ENCODE data around the gene NCKAP5. TPM values are rescaled to one million over a fixed set of nuclear protein-coding genes. Genes with fewer than 3 reads are reported as not detected.

The NCKAP5 gene
- total RNA-seq, 1 experiment from 2014 or later = 3.2 TPM

DNA sequence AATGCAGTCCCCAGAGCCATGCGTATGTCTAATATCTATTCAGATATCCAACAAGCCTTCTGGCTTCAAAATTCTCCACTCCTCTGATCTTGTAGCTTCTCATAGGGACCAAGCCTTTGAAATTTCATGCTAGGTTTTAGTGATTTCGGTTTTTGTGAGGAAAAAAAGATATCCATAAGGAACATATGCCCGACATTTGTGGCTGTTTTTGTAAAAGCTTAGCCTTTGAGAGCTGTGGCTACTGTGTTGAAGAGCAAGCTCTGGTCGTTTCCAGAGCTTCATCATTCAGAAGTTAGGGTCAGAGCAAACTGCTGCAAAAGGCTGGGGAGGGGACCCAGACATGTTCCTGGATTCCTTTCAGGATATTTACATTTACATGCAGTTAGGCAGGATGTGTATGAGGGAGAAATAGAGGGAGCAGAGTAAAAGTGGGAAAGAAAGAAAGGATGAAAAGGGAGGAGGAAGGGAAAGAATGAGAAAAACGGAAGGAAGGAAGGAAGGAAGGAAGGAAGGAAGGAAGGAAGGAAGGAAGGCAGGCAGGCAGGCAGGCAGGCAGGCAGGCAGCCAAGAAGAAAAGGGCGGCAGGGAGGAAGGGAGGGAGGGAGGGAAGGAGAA is 70.2 kb downstream of the NCKAP5 start:
- intact Hi-C loops (cut with micrococcal nuclease) = loop anchor here (10.0 kb wide), 1 partner anchor 347 kb away; no protein-coding TSS in a partner anchor
- Histone ChIP-seq H3K27me3 (ENCODE audit: low read length) (no peaks in the 10 kb centered on the region), H3K27ac (ENCODE audit: low read length) (no peak overlapping the region), H3F3A (ENCODE audit: low read length, unreplicated experiment) (no peaks in the 10 kb centered on the region), H3K4me1 (ENCODE audit: insufficient read depth, low read length) (peaks cover 15% of the 10 kb centered on the region; the same call in 1 of the 2 replicates), H3K79me2 (ENCODE audit: low read length) (no peaks in the 10 kb centered on the region), H3K9ac (ENCODE audit: low read length) (no peak overlapping the region), H3K4me2 (ENCODE audit: low read length) (no peak overlapping the region), H2AFZ (ENCODE audit: low read length) (no peak overlapping the region), H3K9me2 (replicated peaks; ENCODE audit: low read length) (no peaks in the 10 kb centered on the region), H4K20me1 (ENCODE audit: low read length) (no peaks in the 10 kb centered on the region), H3K36me3 (ENCODE audit: low read depth, low read length) (no peaks in the 10 kb centered on the region), H3K9me3 (ENCODE audit: low read length) (no peaks in the 10 kb centered on the region), H3K4me3 (ENCODE audit: low read length) (no peak overlapping the region)
- DNase-seq (no peak), ATAC-seq (no peak)
- POLR2A ChIA-PET (ENCODE audit: unreplicated experiment) = no interaction called here
- TF ChIP-seq, protein P1, sequence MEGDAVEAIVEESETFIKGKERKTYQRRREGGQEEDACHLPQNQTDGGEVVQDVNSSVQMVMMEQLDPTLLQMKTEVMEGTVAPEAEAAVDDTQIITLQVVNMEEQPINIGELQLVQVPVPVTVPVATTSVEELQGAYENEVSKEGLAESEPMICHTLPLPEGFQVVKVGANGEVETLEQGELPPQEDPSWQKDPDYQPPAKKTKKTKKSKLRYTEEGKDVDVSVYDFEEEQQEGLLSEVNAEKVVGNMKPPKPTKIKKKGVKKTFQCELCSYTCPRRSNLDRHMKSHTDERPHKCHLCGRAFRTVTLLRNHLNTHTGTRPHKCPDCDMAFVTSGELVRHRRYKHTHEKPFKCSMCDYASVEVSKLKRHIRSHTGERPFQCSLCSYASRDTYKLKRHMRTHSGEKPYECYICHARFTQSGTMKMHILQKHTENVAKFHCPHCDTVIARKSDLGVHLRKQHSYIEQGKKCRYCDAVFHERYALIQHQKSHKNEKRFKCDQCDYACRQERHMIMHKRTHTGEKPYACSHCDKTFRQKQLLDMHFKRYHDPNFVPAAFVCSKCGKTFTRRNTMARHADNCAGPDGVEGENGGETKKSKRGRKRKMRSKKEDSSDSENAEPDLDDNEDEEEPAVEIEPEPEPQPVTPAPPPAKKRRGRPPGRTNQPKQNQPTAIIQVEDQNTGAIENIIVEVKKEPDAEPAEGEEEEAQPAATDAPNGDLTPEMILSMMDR (conservative IDR thresholded peaks at IDR 0.05; ENCODE audit: low read depth, low read length) = no peak
- TF ChIP-seq EZH2phosphoT487 (IDR thresholded peaks at IDR 0.05; ENCODE audit: borderline replicate concordance, low read length) (no peak), EZH2 (IDR thresholded peaks at IDR 0.05; ENCODE audit: low read length, unreplicated experiment) (no peak)
- CTCF ChIA-PET = no interaction called here
- BruUV-seq (replicated peaks) = no TSS peak

DNA sequence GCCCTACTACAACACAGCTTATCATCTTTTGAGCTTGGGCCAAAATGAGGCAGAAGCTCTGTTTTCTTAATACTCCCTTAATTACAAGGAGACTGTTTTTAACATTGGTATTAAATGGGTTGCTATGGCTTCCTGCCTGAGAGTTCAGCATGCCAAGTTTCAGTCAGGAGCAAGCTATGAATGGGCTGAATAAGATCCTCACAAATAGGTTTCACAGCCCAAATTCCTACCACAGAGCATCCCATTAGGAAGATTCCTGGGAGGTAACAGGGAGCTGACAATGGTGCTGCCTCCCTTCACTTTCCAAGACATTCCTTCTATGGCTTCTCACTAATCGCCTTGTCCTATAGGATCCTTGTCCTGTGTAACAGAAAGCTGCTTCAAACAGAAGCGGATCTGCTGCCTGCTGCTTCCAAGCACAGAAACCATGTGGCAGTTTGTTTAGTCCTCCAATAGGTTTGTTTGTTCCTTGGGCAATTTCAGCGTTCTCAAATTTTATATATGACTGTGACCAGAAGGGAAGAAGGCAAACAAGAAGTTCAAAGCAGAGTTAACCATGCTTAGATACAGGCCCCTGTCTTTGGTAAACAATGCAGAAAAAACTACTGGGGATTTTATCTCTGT is 70.9 kb downstream of the NCKAP5 start:
- no peak for ATAC-seq
- intact Hi-C loops (cut with micrococcal nuclease) = loop anchor here (10.0 kb wide), 1 partner anchor 347 kb away; no protein-coding TSS in a partner anchor

More for the DNA sequence above, 70.9 kb downstream of the NCKAP5 start:
- H3K4me2 ChIP-seq (ENCODE audit: low read length) = no peak overlapping the region
- ChIA-PET CTCF (no interaction called here), POLR2A (ENCODE audit: unreplicated experiment) (interaction anchor here (0.8 kb wide), 1 partner anchor 112 kb away, joined by 10 read pairs; no protein-coding TSS in a partner anchor)
- no peak overlapping the region for H2AFZ ChIP-seq (ENCODE audit: low read length)
- no peaks in the 10 kb centered on the region for H3K9me3 ChIP-seq (ENCODE audit: low read length)
- H3F3A ChIP-seq (ENCODE audit: low read length, unreplicated experiment) = no peaks in the 10 kb centered on the region
- no peaks in the 10 kb centered on the region for H3K79me2 ChIP-seq (ENCODE audit: low read length)
- H3K4me1 ChIP-seq (ENCODE audit: insufficient read depth, low read length) = peaks cover 15% of the 10 kb centered on the region; the same call in 1 of the 2 replicates
- no peak overlapping the region for H3K9ac ChIP-seq (ENCODE audit: low read length)
- BruUV-seq (replicated peaks) = no TSS peak
- H3K9me2 ChIP-seq (replicated peaks; ENCODE audit: low read length) = no peaks in the 10 kb centered on the region
- H3K27me3 ChIP-seq (ENCODE audit: low read length) = no peaks in the 10 kb centered on the region
- H3K4me3 ChIP-seq (ENCODE audit: low read length) = no peak overlapping the region
- H3K27ac ChIP-seq (ENCODE audit: low read length) = no peak overlapping the region
- H3K36me3 ChIP-seq (ENCODE audit: low read depth, low read length) = no peaks in the 10 kb centered on the region
- no peaks in the 10 kb centered on the region for H4K20me1 ChIP-seq (ENCODE audit: low read length)
- no peak for DNase-seq
- TF ChIP-seq EZH2 (IDR thresholded peaks at IDR 0.05; ENCODE audit: low read length, unreplicated experiment) (no peak), EZH2phosphoT487 (IDR thresholded peaks at IDR 0.05; ENCODE audit: borderline replicate concordance, low read length) (no peak)
- TF ChIP-seq, protein P1 (conservative IDR thresholded peaks at IDR 0.05; ENCODE audit: low read depth, low read length) = no peak

Measured in PC-3 (cell line).